GM21737 (cell line): ENCODE measurements around the gene TPSB2.
"Not testable (repeated sequence)": the region's sequence is repeated elsewhere in the genome, so short reads cannot be mapped to it uniquely, and the experiment has no call there.

ENCODE experiments used
- ATAC-seq: cut with Tn5 transposase; IDR thresholded peaks from one replicate; pipeline ENCODE4 v1.9.1; 2021; ENCODE audit warnings: mild to moderate bottlenecking, moderate library complexity; ENCODE audit not compliant: unreplicated experiment

Gene TPSB2

DNA sequence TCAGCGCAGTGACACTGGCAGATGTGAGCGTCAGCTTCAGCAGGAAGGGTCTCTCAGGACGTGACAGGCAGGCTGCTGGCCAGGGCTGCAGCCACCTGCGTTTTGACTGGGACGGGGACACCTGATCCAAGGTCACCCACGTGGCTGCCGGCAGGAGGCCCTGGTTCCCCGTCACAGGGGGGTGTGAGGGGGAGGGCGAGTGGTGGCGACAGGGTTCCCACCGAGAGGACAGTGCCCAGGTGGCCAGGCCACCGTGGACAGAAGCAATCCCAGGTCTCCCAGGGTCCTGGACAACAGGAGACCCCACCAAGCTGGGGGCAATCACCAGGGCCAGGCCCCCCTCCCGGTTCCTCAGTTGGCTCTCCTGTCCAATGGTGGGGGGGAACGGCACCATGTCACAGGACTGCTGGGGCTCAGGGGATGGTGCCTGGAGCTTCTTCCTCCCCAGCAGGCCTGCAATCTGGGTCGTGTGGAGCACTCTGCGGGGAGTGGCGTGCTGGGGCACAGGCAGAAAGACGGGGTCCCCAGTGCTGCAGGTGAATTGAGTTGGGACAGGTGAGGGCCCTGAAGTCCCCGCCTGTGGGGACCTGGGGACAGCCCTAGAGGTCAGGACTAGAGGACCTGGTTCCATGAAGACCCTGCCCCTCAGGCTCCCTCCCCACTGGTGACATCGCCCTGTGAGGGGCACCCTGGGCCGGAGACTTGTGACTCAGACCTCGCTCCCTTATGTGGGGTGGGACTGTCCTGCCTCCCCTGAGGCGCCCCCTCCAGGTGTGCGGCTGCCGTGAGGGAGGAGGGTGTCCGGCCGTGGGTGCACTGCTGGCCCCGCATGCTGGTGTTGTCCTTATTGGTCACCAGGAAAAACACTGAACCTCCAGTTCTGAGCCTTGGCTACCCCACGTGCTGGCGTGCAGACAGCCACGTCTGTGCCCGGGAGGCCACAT, 14.2 kb upstream of the TPSB2 start:
- not testable (repeated sequence) for ATAC-seq

DNA sequence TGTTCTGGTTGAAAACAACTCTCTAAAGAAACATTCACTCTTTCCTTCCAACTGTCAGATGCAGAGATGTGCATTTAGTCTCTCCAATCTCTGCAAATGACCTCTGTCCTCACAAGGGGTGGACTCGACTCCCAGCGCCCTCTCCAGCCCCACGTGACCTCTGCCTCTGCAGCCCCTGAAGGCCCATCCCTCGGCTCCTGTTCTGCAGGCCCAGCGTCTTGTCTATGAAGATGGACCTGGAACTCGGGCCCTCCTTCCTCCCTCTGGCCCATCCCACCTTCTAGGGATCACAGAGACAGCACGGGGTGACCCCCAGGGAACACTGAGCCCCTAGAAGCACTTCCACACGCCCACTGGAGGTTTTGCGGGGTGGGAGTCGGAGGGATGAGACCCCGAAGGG, 13.4 kb upstream of the TPSB2 start:
- not testable (repeated sequence) for ATAC-seq

DNA sequence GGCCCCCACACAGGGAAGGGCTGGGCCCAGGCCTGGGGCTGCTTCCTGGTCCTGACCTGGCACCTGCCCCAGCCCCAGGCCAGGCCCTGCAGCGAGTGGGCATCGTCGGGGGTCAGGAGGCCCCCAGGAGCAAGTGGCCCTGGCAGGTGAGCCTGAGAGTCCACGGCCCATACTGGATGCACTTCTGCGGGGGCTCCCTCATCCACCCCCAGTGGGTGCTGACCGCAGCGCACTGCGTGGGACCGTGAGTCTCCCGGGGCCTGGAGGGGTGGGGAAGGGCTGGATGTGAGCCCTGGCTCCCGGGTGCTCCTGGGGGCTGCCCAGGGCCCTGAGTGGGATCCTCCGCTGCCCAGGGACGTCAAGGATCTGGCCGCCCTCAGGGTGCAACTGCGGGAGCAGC, 11.1 kb upstream of the TPSB2 start:
- not testable (repeated sequence) for ATAC-seq

DNA sequence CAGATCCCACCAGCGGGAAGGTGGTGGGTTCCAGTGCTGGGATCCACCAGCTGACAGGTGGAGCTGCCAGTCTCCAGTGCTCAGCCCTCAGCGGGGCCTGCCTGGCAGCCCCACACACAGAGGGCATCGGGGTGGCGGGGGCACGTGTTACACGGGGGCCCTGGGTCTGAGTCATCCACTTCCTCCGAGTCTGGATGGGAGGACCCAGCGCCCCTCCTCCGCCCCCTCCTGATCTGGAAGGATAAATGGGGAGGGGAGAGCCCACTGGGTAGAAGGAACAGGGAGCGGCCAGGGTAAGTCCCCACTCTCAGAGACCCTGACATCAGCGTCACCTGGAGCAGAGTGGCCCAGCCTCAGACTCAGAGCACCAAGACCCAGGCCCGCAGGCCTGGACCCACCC, 10.5 kb upstream of the TPSB2 start, which contains the start of gene TPSAB1:
TSS of gene TPSAB1 (plus strand) at position 270 of the 400 bp plus-strand sequence. CDS start 234 bp downstream, outside the sequence.
- ATAC-seq = not testable (repeated sequence)

DNA sequence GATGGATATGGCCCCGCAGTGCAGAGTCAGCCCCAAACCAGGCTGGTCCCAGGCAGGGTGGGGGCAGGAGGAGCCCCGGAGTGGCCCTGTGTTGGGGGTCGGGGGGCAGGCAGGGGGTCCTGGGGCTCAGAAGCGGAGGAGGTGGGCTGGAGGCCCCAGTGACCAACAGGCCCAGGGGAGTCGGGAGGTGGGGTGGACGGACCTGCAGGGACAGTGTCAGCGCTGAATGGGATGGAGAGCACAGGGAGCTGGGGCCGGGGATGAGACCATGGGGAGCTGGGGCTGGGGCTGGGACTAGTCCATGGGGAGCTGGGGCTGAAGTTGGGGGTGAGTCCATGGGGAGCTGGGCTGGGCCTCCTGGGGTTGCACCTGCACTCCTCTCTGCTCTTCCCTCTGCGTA, 9.6 kb upstream of the TPSB2 start:
- not testable (repeated sequence) for ATAC-seq

DNA sequence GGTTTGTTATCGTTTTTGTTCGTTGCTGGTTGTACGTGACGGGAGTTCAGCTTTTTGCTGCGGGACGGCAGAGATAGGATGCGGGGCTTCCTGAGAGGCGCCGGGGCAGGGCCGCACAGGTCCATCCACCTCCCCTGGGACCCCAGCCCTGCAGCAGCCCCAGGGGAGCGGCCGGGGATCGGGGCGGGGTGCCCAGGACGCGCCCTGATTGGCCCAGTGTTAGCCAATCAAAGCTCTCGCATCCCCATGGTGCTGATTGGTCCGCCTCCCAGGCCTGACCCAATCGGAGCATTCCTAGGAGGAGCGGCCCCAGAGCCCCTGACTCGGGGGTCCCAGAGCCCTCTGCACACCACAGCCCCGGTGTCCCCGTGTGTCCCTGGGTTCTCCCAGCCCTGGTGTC, 8.9 kb upstream of the TPSB2 start:
- not testable (repeated sequence) for ATAC-seq

DNA sequence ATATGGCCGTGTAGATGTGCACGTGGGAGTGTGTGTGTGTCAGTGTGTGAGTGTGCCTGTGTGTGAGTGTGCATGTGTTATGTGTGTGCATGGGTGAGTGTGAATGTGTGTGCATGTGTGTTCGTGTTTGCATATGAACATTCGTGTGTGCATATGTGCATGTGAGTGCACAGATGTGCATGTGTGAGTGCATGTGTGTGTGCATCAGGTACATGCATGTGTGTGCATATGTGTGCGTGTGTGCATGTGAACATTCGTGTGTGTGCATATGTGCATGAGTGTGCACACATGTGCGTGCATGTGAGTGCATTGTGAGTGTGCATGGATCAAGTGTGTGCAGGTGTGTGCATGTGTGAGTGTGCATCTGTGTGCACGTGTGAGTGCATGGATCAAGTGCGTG, 8.0 kb upstream of the TPSB2 start:
- no peak for ATAC-seq

DNA sequence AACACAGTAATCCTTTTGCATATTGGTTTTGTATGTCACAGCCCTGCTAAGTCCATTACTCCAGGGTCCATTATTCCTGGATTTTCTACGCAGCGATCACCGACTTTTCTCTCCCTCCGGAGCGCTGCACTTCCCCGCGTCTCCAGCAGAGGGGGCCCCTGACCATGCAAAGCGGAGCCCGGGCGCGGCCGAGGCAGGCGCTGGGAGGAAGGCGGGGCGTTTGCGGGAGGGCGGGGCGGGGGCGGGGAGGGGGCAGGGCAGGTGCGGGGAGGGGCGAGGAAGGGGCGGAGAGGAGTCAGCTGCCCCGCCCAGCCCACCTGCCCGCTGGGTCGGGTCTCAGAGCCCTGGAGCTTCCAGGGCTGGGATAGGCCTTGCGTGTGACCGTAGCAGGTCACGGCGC, 6.7 kb upstream of the TPSB2 start:
- ATAC-seq = not testable (repeated sequence)

DNA sequence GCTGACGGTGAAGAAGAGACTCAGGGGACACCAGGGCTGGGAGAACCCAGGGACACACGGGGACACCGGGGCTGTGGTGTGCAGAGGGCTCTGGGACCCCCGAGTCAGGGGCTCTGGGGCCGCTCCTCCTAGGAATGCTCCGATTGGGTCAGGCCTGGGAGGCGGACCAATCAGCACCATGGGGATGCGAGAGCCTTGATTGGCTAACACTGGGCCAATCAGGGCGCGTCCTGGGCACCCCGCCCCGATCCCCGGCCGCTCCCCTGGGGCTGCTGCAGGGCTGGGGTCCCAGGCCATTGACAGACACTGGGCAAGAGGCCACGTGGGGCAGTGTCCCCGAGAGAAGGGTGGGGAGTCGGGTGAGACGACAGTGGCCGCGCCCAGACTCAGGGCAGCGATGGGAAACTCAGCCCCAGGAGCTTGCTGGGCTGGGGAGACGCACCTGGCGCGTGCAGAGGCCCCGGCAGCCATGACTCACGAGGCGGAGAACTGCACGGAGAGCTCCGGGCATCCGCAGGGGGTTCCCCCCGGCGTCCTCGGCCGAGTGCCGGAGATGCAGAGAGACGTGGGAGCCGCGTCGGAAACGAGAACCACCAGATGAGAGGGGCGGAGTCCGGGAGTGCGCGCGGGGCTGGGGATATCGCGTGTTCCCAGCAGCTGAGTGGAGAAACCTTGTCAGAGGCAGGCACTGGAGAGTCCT, 2.2 kb upstream of the TPSB2 start:
- ATAC-seq = not testable (repeated sequence)

DNA sequence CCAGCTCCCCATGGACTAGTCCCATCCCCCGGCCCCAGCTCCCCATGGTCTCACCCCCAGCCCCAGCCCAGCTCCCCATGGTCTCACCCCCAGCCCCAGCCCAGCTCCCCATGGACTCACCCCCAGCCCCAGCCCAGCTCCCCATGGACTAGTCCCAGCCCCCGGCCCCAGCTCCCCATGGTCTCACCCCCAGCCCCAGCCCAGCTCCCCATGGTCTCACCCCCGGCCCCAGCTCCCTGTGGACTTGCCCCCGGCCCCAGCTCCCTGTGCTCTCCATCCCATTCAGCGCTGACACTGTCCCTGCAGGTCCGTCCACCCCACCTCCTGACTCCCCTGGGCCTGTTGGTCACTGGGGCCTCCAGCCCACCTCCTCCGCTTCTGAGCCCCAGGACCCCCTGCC, 1.3 kb upstream of the TPSB2 start:
- ATAC-seq = not testable (repeated sequence)

DNA sequence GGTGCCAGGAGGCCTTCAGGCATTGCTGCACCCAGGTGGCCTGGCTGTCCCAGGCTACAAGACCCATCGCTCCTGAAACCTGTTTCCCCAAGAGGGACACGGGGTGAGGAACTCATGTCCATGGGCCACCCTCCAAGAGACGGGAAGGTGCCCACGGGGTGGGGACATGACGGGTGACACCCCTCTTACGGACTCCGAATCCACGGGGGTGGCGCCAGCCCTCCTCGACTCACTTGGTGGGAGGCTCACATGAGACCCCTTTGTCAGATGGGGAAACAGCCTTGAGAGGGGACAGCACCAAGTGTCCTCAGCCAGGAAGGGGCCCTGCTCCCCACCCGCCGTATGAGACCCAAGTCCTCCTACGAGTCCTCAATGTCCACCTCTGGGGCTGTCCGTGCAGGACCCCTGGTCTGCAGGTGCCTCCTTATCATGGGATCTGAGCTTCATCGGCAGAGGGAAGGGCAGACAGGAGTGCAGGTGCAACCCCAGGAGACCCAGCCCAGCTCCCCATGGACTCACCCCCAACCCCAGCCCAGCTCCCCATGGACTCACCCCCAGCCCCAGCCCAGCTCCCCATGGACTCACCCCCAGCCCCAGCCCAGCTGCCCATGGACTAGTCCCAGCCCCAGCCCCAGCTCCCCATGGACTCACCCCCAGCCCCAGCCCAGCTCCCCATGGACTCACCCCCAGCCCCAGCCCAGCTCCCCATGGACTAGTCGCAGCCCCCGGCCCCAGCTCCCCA, 658 bp upstream of the TPSB2 start:
- ATAC-seq = not testable (repeated sequence)

DNA sequence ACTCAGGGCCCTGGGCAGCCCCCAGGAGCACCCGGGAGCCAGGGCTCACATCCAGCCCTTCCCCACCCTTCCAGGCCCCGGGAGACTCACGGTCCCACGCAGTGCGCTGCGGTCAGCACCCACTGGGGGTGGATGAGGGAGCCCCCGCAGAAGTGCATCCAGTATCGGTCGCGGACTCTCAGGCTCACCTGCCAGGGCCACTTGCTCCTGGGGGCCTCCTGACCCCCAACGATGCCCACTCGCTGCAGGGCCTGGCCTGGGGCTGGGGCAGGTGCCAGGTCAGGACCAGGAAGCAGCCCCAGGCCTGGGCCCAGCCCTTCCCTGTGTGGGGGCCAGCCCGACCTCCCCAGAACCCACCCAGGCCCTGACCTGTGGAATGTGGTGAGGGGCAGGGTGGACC, 508 bp downstream of the TPSB2 start:
- ATAC-seq = not testable (repeated sequence)

DNA sequence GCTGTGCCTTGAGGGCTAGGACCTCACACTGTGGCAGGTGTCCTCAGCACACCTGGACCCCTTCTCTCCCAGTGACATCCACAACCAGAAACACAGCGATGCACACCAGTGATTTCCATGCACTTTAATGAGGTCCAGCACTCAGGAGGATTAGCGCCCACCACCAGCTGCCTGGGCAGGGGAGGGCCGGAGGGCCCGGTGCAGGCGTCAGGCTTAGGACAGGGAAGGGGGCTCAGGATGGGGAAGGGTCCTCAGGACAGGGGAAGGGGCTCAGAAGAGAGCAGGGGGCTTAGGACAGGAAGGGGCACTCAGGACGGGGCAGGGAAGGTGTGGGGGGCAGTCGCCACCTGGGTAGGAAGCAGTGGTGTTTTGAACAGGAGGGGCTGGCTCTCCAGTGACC, 1.8 kb downstream of the TPSB2 start:
- not testable (repeated sequence) for ATAC-seq

DNA sequence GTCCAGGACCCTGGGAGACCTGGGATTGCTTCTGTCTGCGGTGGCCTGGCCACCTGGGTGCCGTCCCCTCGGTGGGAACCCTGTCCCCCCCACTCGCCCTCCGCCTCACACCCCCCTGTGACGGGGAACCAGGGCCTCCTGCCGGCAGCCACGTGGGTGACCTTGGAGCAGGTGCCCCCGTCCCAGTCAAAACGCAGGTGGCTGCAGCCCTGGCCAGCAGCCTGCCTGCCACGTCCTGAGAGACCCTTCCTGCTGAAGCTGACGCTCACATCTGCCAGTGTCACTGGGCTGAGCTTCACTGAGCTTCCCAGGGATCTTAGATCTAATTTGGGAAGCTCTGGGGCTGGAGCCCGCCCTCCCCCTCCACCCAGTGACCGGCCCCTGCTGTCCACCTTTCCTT, 3.3 kb downstream of the TPSB2 start:
- not testable (repeated sequence) for ATAC-seq

DNA sequence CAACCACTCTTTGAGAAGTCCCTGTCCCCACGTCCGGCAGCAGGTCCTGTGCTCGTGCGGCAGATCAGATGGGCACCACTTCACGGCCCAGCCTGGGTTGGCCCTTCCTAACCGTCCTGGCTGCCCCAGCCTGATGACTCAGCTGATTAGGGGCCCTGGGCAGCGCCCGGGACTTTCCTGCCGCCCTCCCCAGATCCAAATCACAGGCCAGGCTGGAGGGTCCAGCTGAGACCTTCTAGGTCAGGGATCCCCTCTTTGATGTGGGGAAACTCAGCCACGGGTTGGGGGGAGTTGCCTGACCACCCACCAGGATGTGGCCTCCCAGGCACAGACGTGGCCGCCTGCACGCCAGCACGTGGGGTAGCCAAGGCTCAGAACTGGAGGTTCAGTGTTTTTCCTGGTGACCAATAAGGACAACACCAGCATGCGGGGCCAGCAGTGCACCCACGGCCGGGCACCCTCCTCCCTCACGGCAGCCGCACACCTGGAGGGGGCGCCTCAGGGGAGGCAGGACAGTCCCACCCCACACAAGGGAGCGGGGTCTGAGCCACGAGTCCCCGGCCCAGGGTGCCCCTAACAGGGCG, 4.2 kb downstream of the TPSB2 start:
- ATAC-seq = not testable (repeated sequence)

DNA sequence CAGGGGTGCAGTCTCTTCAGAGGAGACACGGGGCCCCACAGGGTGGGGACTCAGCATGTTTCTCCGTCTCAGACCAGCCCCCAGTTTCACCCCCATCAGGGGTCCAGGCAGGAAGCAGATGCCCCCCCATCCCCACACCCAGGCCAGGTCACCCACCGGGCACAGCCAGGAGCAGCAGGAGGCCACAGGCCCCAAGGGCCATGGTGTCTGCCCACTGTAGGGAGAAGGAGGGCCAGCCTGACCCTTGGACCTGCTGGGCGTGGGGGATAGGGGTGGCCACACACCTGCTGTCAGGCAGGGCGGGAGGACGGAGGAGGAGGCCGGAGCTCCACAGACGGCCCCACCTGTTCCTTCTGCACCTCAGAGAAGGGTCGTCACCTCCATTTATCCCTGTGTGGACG, 4.9 kb downstream of the TPSB2 start, which contains the start of gene TPSG1:
TSS of gene TPSG1 (minus strand) at position 218 of the 401 bp plus-strand sequence. CDS start at position 202, 16 bp downstream.
- ATAC-seq = no peak

DNA sequence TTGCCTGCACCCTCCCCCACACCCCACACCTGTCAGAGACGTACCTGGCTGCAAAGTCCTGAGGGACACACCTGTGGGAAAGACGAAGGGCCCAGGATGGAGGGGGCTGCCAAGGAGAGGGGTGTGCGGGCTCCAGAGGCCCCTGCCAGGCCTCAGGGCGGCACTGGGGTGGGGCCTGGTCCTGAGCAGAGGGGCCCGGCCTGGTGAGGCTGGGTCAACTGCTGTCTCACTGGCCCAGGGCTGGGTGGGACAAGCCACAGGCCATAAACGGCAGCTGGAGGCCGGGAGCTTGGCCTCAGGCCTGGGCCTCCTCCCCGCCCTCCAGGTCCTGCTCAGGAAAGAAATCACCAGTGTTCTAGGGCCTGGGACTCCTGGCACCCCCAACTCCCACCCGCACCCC, 5.4 kb downstream of the TPSB2 start:
- no peak for ATAC-seq

DNA sequence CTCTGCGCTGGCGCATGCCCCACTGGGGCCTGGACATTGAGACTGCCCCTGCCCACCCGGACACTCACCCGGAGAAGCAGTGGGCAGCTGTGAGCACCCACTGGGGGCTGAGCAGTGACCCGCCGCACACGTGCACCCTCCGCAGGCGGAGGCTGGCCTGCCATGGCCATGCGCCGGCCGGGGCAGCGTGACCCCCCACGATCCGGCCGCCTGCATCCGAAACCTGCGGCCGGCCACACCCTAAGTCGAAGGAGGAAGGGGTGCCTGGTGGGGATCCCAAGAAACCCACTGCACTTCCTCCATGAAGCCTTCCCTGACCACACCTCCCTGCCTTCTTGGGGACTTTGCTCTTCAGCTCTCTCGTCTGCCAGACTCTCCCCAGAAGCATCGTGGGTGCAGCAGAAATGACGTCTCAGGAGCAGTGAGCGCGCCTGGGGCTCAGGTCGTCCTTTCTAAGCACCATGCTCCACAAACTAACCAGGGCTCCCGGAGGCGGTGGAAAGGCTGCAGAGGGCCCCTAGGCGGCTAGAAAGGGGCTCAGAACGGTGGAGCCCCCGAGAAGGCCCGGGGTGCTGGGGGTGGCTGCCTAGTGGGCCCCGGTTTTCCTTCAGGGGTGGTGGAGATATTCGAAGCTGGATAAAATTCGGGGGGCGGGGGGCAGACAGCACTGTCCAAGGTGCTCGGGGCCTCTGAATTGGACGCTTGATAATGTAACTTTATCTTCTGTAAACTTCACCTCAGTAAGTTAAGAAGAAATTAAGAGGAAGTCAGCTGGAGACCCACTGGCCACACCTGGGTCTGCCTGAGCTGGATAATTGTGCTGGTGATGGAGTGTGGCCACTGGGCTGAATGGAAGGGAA, 6.4 kb downstream of the TPSB2 start:
- no peak for ATAC-seq

DNA sequence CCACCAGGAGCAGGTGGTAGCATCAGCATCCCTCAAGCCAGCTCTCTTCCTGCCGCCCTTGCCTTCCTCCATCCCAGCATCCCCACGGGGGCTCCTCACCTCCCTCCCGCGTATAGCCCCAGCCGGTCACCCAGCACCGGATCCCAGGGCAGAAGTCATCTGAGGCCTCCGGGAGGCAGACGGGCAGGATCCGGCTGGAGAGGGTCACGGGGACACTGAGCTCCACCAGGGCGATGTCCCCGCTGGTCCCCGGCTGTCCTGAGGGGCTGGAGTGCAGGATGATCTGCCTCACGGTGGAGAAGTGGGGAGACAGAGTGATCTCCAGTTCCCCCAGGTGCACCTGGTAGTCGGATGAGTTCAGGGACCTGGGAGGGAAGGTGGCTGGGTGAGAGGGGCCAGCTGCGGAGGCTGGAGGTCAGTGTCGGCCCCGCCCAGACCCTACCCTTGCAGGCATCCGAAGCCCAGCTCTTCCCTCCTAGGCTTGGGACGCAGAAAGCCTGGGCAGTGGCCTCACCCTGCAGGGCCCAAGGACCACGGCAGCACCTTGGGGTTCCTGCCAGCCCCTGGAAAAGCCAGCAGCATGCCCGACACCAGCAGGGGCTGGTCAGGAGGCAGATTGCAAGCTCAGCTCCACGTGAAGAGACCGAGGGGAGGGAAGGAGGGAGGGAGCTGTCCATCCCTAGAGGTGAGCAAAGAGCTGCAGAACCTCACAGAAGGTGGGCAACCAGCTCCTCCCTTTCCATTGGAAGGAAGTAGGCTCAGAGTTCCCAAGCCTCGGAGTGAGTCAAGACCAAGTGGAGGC, 7.2 kb downstream of the TPSB2 start:
- no peak for ATAC-seq
